H1 (cell line): Measurements from ENCODE around the gene GSDME. TPM values are rescaled to one million over a fixed set of nuclear protein-coding genes. Genes with fewer than 3 reads are reported as not detected.

Source experiments
- CHD1 ChIP-seq: IDR thresholded peaks from 2 replicates; pipeline ENCODE4 v1.6.1; 2012; ENCODE audit warnings: low read depth, low read length, improper control_type of control experiment
- JUN ChIP-seq: IDR thresholded peaks from 2 replicates; pipeline ENCODE4 v1.6.1; 2011; ENCODE audit warnings: low read depth, mild to moderate bottlenecking, improper control_type of control experiment, low read length
- POU5F1 ChIP-seq: IDR thresholded peaks from 2 replicates; pipeline ENCODE4 v1.6.1; 2011; ENCODE audit warnings: low read depth, mild to moderate bottlenecking, low read length, moderate library complexity
- RXRA ChIP-seq: IDR thresholded peaks from 2 replicates; pipeline ENCODE4 v1.6.1; 2011; ENCODE audit warnings: low read depth, mild to moderate bottlenecking, low read length, moderate library complexity; ENCODE audit not compliant: insufficient read depth
- polyA plus RNA-seq, 7 experiments: library from polyadenylated mRNA; depleted of rRNA in 3 of 7; stranded (reverse) in 5 of 7; unstranded in 2 of 7; fragments of >200 nt in 5 of 7; fragments of 200-250 nt in 2 of 7; gene quantifications; 1 replicate in 5 of 7; 2 replicates in 1 of 7; 4 replicates in 1 of 7; pipeline versions ENCODE4 v1.2.1 to v1.2.3, GENCODE V29; 2011 to 2013; ENCODE audit warnings: missing spikeins in 2 of 7, mixed read lengths in 2 of 7
- total RNA-seq: library from RNA; stranded (reverse); fragmentation: NEBNext Ultra II Directional; extraction: Animal tissue kit (Norgen Biotek cat#: 25700); gene quantifications from 2 replicates; pipeline ENCODE4 v1.2.1, GENCODE V29; 2021
- TF ChIP-seq, protein P1 (sequence below): IDR thresholded peaks from 2 replicates; pipeline ENCODE4 v1.6.1; 2011; ENCODE audit warnings: low read depth, mild to moderate bottlenecking, low read length; ENCODE audit not compliant: insufficient read depth

Gene GSDME
- total and polyA plus RNA-seq, 2 of the 8 experiments (the other 6 are each of a cell fraction or from before 2014, with no cell fraction given) = 5.4 to 7.6 TPM

DNA sequence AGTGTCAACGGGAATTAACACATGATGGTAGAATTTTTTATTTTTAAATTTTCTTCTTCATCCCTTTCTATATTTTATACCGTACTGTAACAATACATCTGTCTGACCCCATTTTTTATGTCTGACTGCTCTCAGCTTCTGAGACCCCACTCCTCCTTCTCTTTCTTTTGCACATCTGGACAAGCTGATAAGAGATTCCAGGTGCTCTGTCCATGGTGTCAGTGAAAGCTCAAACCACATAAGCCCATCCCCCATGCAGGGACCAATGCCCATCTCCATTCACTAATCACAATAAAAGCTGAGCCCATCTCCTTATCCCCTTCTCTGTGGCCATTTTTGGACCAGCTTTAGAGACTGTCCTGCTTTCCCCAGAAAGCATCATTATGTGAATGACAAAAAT lies 8.7 kb downstream of the GSDME start (continued):
- no peak for TF ChIP-seq CHD1
- no peak for TF ChIP-seq POU5F1
- no peak for TF ChIP-seq RXRA
- TF ChIP-seq, protein P1, sequence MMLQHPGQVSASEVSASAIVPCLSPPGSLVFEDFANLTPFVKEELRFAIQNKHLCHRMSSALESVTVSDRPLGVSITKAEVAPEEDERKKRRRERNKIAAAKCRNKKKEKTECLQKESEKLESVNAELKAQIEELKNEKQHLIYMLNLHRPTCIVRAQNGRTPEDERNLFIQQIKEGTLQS = no peak
- no peak for TF ChIP-seq JUN
